IPS DF 6.9 (cell line): ENCODE data around the gene CADM1.

Experiments
- DNase-seq: peaks from one replicate; pipeline ENCODE4 v3.0.0-alpha.2; 2013; ENCODE audit warnings: low read depth, low spot score
- H3K27ac ChIP-seq: one replicate; pipeline ENCODE4 v1.5.1; 2013; ENCODE audit warnings: low read length, control low read depth
- H3K27me3 ChIP-seq: 2 replicates; pipeline ENCODE4 v1.6.1; 2013; ENCODE audit warnings: mild to moderate bottlenecking, low read length; ENCODE audit not compliant: control insufficient read depth, insufficient read depth
- H3K36me3 ChIP-seq: 2 replicates; pipeline ENCODE4 v1.6.1; 2013; ENCODE audit warnings: low read length; ENCODE audit not compliant: control insufficient read depth, insufficient read depth
- H3K4me1 ChIP-seq: 2 replicates; pipeline ENCODE4 v1.6.1; 2013; ENCODE audit warnings: low read length; ENCODE audit not compliant: control insufficient read depth, insufficient read depth
- H3K4me3 ChIP-seq: 2 replicates; pipeline ENCODE4 v1.5.1; 2013; ENCODE audit warnings: mild to moderate bottlenecking, low read length
- H3K9me3 ChIP-seq: 2 replicates; pipeline ENCODE4 v1.6.1; 2013; ENCODE audit warnings: low read length, inconsistent platforms; ENCODE audit not compliant: control insufficient read depth, insufficient read depth
- WGBS: extraction: QIAGEN DNeasy Blood & Tissue Kit; methylation state at CpG from one replicate; pipeline ENCODE4 v1.1.7; 2013; ENCODE audit warnings: mixed read lengths, missing lambda C conversion rate; ENCODE audit not compliant: insufficient read length, insufficient coverage; 5-methylcytosine and 5-hydroxymethylcytosine counted together

CADM1 gene

DNA sequence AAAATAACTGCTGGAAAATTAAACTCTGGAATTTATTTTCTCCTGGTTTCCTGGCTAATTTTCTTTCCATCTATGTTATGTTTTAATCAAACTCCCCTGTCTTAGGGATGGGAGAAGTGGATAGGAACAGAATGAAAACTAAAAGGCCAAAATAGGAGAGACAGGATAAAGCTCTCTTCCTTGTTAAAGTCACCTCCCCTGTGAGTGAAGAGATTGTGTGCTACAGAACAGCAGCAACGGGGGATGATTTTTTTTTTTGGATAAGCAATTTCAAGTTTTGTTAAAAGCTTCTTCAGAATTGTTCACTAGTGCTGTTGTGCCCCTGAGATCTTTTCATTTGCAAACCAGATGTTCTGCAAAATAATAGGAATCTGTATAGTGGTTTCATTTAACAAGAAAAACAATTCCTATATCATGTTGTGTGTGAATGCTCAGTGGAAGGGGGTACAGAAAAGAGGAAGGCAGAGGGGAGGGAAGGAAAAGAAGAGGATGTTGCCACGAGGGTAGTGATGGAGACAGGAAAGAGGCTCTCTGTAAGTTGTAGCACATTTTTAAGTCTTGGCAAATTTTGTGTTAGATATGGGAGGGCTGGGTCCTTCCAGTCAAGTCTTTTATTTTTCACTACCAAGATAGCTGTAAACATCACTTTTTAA lies 301.2 kb downstream of the CADM1 start:
- no CpG with 5 or more reads among the region's 2 CpGs for WGBS
- Histone ChIP-seq H3K4me3 (no peak overlapping the region), H3K27ac (no peak overlapping the region), H3K4me1 (no peaks in the 10 kb centered on the region), H3K36me3 (no peaks in the 10 kb centered on the region), H3K9me3 (no peaks in the 10 kb centered on the region), H3K27me3 (no peaks in the 10 kb centered on the region)
- DNase-seq = no peak

DNA sequence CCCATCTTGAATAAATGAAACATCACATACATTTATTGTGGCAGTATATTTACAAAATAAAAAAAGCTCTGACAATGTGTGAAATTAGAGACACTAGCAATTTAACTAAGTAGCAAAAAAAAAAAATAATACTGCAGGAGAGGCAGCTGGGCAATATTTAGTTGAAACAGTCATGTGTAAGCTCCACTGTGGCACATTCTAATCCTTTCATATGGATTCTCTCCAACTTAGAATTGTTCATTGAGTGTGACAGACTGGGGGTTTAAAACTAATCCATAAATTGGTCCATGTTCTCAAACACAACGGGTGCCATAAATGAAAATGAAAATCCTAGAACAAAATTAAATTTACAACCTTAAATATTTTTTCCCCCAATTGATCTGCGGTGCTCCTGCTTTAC lies 302.1 kb downstream of the CADM1 start:
- no peaks in the 10 kb centered on the region for H3K36me3 ChIP-seq
- H3K4me1 ChIP-seq = no peaks in the 10 kb centered on the region
- no peak overlapping the region for H3K27ac ChIP-seq
- no CpG with 5 or more reads among the region's 2 CpGs for WGBS
- no peak for DNase-seq
- H3K27me3 ChIP-seq = no peaks in the 10 kb centered on the region
- no peak overlapping the region for H3K4me3 ChIP-seq
- no peaks in the 10 kb centered on the region for H3K9me3 ChIP-seq

DNA sequence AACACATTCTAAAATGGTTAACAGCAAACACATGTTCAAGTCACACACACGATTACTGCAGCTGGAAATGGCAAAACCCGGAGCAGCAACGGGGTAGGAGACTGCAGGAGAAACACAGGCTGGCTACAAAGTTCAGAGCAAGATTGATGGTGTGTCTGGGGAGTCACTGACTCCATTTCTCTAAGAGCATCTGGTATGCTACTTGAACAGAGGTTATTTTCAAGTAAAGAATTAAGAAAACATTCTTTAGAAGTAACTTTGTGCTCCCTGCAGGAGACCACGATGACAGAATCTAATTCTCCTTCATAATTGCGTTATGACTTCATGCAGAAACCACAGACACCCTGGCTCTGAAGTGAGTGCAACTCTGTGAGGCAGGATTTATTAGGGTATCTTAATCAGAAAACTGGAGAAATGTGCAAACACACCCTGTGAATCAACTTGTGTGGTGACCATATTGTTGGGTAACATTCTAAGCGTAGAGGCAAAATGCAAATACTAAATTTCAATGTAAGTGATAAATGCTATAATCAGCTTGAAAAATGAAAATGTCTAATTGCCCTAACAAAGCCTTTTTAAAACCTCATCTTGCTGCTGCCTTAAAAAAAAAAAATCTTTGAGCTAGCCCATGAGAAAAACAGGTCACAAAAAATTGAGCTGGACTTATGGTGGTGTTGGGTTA lies 303.0 kb downstream of the CADM1 start:
- Histone ChIP-seq H3K27me3 (no peaks in the 10 kb centered on the region), H3K36me3 (no peaks in the 10 kb centered on the region), H3K4me1 (no peaks in the 10 kb centered on the region), H3K9me3 (no peaks in the 10 kb centered on the region), H3K27ac (no peak overlapping the region), H3K4me3 (no peak overlapping the region)
- no peak for DNase-seq
- WGBS = no CpG with 5 or more reads among the region's 6 CpGs

- DNase-seq = no peak
- H3K27ac ChIP-seq = no peak overlapping the region
Measured at GRCh38 chr11:115199481-115200069, 304.6 kb downstream of the CADM1 start.

GRCh38 chr11:115198321-115198741 lies 305.9 kb downstream of the CADM1 start:
- H3K36me3 ChIP-seq = no peaks in the 10 kb centered on the region
- no peak overlapping the region for H3K4me3 ChIP-seq
- H3K9me3 ChIP-seq = no peaks in the 10 kb centered on the region
- no peaks in the 10 kb centered on the region for H3K27me3 ChIP-seq
- no peaks in the 10 kb centered on the region for H3K4me1 ChIP-seq
- no peak overlapping the region for H3K27ac ChIP-seq
- no CpG with 5 or more reads among the region's 9 CpGs for WGBS
- DNase-seq = no peak

More at GRCh38 chr11:115199481-115200069, 304.6 kb downstream of the CADM1 start:
- Histone ChIP-seq H3K4me1 (no peaks in the 10 kb centered on the region), H3K9me3 (no peaks in the 10 kb centered on the region), H3K27me3 (no peaks in the 10 kb centered on the region), H3K36me3 (no peaks in the 10 kb centered on the region), H3K4me3 (no peak overlapping the region)
- no CpG with 5 or more reads among the region's 3 CpGs for WGBS

DNA sequence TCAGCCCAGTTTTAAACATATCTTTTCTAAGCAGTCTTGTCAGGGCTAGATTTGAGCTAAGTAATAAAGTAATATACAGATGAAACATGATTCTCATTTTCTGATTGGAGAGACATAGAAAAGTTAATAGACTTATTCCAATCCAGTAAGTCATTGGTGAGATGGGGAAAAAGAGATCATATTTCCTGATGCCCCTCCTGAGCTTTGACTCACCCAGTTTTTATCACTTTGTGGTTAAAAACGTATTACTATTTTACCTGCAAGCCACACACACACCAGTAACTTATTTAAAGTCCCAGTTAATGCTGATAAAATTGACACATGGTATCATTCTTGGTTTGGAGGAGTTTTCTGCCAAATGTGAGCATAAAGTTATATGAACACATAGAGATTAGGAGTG lies 306.8 kb downstream of the CADM1 start:
- H3K4me3 ChIP-seq = no peak overlapping the region
- H3K27me3 ChIP-seq = no peaks in the 10 kb centered on the region
- no peak for DNase-seq
- WGBS = no CpG with 5 or more reads among the region's 1 CpG
- H3K9me3 ChIP-seq = no peaks in the 10 kb centered on the region
- H3K4me1 ChIP-seq = no peaks in the 10 kb centered on the region
- no peaks in the 10 kb centered on the region for H3K36me3 ChIP-seq
- no peak overlapping the region for H3K27ac ChIP-seq

DNA sequence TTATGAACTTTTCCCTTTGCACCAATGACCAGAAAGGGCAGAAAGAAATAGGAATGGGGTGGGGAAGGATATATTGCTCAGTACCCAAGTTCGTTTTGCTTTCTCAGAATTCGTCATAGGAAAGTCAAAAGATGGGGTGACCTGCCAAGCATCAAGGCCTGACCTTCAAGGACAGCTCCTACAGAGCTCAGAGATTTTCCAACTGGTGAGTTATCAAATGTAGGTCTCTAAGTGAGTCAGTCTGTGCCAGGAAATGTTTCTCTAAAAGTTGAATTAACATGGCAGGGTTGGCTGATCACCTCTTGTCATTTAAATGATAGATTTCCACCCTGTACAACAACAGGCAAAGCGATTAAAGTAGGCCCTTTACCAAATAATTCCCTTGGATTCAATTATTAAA lies 307.2 kb downstream of the CADM1 start:
- Histone ChIP-seq H3K9me3 (no peaks in the 10 kb centered on the region), H3K36me3 (no peaks in the 10 kb centered on the region), H3K27ac (no peak overlapping the region), H3K4me3 (no peak overlapping the region), H3K27me3 (no peaks in the 10 kb centered on the region), H3K4me1 (no peaks in the 10 kb centered on the region)
- WGBS = no CpG with 5 or more reads among the region's 3 CpGs
- DNase-seq = no peak

GRCh38 chr11:115194802-115195110 lies 309.5 kb downstream of the CADM1 start:
- no peak for DNase-seq
- Histone ChIP-seq H3K4me3 (no peak overlapping the region), H3K27me3 (no peaks in the 10 kb centered on the region), H3K4me1 (no peaks in the 10 kb centered on the region; the same call in 1 of the 2 replicates), H3K36me3 (no peaks in the 10 kb centered on the region), H3K9me3 (no peaks in the 10 kb centered on the region), H3K27ac (no peak overlapping the region)
- no CpG with 5 or more reads among the region's 5 CpGs for WGBS

GRCh38 chr11:115193914-115194801 lies 310.1 kb downstream of the CADM1 start:
- no peak overlapping the region for H3K4me3 ChIP-seq
- no peaks in the 10 kb centered on the region for H3K36me3 ChIP-seq
- DNase-seq = no peak
- H3K9me3 ChIP-seq = no peaks in the 10 kb centered on the region
- no peaks in the 10 kb centered on the region for H3K27me3 ChIP-seq
- H3K4me1 ChIP-seq = no peaks in the 10 kb centered on the region; the same call in 1 of the 2 replicates
- no peak overlapping the region for H3K27ac ChIP-seq
- WGBS = no CpG with 5 or more reads among the region's 15 CpGs

- Histone ChIP-seq H3K9me3 (no peaks in the 10 kb centered on the region), H3K36me3 (no peaks in the 10 kb centered on the region), H3K27ac (no peak overlapping the region), H3K4me1 (no peaks in the 10 kb centered on the region; the same call in 1 of the 2 replicates), H3K27me3 (no peaks in the 10 kb centered on the region), H3K4me3 (no peak overlapping the region)
- no peak for DNase-seq
Measured at GRCh38 chr11:115191761-115192160, 312.5 kb downstream of the CADM1 start.
